Measurements from ENCODE around the gene TFAP2B.

Gene TFAP2B

DNA sequence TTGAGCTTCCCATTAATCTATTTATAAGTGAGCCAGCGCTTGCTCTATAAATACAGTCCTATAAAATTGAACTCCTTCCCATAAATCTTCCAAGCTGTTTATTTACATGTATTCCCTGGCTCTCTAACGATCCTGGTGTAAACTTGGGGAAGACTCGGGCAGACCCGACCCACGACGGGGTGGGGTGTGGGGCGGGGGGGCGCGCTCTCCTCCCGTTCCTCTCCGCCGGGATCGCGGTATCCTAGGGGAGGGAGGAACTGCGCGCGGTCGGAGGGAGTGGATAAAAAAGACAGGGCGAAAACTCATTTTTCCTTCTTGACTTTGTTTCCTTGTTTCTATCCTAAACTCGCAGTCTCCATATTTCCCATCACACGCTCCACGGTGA is 31.1 kb downstream of the TFAP2B start:
- no peak for DNase-seq

DNA sequence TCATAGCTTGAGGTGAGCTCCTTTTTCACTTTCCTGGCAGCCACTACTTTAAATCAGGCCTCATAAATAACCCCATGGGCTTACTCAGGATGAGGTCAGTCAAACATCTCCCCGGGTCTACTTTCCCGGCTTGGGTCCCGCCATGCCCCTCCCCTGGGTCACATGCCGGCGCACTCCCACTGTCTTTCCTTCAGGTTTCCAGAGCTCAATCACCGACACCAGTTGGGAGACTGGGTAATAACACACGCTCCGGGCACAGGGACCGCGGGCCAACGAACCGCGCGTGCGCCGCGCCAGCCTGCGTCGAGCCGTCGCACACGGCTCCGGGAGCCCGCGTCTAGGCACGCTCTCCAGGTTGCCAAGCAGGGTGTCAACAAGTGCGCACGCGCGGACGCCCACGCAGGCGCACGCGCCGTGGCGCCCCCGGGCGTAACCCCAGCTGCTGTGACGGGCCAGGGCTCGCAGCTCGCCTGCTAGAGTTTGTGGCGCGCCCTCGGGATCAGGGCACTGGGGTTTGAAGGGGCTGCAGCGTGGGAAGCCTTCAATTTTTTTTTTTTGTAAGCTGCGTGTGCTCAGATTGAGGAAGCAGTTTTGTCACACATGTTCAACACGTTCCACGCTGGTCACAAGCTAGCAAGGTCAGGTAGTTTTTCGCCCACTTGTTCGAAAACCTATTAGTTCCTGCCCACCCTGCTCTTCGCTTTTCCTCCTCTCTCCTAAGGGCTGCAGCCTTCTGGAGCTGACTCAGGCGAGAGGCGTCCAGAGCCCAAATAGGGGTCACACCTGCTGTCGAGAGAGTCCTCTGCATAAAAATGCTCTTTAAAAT is 31.8 kb downstream of the TFAP2B start:
- DNase-seq, result no peak

DNA sequence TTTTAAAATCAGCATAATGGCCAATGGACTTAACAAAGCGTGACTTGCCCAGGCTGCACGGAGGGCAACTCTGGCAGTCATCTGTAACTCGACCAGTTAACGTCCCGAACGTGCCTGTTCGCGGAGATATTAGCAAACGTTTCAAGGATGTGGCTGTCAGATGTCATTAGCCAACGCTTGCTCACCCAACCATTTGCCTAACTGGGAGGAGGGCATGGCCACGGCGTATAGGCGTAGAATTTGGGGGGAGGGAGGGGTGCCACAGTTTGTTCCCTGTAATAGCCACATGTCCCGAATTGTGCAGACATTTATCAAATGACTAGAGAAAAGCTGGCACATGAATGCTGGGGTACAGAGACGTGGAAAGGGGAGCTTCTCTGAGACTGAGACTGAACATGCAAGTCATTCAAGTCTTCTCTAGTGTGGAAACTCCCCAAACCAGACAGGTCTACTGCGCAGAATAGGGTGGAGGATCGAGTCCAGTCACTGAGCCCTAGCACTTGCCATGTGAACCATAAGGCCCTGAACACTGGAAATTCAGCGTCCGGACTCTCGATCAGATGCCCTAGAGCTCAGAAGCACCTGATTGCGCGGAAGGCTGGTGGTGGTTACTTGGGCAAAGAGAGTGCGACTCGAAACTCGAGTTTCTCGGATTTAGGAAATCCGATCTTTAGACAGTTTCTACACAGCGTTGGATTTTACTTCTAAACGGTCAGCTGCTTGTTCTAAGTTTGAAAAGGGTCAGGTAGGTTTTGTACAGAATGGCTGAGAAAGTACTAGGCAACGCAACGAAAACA is 32.6 kb downstream of the TFAP2B start:
- no peak for DNase-seq

DNA sequence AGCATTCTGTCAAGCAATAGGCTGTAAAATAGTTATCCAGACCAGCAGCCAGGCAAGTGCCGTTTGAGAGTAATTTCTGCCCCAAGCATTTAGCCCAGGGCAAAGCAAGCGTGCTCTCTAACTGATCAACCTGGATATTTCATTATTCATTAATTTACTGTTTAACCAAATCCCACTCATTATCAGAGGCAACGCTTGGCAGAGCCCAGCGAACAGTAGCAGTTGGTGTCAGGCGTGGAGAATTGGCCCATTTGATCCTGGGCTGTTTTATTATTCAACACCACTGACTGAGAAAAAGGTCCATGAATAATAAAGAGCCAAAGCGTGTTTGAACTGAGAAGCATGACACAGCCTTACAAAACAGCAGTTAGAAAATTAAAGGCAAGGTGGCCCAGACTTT is 35.3 kb downstream of the TFAP2B start:
- no peak for DNase-seq

DNA sequence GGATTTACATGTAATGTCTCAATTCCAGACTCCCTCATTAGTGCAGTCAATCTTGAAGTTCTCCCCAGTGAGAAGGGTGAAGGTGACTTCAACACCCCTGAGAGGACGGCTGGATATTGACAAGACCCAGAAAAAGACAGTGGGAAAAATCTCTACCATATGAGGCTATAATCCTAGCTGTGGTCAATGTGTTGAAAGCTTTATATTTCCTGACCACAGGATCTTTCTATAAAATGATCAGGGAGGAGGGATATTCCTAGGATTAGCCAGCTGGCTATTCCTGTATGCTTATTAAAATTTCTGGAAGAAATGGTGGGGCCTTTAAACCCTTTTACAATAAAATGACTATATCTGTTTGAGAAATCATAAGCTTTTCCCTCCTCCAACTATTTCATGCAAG is 43.0 kb downstream of the TFAP2B start:
- DNase-seq, result no peak

DNA sequence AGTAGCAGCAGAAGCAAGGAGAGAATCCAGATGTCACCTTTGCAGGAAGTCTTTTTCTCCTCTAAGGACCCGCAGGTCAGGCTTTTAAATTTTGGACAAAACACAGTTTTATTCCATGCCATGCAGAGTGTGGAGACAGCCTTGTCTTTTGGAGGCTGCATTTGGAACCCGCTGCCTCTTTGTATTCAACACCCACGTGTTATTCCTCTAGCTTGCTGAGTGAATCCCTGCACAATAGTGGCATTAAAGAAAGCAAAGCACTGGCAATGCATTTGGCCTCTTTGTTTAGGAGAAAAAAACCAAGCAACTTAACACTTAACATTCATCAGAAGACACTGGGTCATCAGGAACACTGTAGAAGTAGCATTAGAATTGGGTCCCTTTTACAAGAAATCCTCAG is 43.5 kb downstream of the TFAP2B start:
- no peak for DNase-seq

DNA sequence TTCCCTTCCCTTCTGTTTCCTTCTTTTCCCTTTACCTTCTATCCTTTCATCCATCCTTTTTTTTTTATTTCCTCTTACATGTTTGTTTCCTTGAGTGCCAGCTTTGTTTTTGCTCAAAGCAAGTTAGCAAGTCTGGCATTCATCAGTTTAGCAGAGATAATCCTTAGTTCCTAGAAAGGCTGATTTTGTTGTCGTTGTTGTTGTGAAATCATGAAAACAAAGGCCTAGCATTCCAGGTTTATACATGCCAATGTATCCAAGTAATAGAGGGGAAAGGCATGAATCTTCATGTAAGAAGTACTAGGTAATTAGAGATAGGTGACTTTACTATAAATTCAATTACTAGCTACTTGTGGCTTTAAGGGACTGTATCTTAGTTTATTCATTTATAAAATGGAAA is 45.9 kb downstream of the TFAP2B start:
- no peak for DNase-seq

DNA sequence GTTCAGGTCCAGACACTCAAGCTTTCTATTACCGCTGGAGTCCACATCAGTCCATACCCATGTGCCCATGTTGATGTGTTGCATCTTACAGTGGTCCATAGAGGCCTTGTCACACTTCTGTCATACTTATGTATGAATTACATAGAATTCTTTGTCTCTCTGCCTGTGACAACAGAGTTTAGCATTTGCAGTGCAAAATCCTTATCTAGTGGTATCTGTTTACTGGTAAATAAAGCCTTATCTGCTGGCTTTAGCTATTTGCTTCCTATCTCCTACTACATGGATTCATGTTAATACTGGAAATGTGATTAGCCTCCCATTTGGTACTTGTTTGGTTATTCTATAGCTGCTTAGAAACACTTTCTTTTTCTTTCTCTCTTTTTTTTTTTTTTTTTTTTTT is 49.8 kb downstream of the TFAP2B start:
- DNase-seq, result no peak

DNA sequence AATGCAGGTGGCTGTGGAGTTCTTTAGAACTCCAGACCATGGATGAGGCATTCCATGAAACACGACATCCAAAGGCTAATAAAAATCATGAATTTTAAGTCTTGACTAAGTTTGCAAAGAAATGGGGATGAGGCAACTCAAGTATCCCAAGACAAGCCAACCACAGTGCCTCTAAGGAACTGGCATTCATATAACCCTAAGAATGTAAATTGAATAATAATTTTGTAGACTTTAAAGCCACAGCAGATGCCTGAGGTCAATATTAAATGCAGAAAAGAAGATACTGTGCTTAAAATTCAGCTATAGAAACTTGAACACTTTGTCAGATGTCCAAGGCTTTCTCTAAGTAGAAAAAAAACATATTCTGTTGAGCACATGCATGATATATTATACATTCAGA is 54.5 kb downstream of the TFAP2B start:
- no peak for DNase-seq

DNA sequence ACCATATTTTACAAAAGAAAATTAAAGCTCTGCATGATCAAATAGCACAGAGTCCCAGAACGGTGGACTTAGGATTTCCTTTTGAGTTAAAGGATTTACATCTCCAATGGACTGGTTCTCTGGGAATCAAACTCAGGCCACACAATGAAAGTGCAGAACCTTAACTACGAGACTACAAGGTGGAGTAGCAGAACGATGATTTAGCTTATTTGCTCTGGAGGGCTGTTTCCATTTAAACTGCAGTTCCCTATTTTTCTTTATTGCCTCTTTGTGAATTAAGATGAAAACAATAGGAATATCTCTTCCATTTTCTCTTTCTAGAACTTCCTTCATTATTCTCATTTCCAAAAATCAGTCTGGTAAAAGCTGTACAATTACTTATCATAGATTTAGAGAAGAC is 65.7 kb downstream of the TFAP2B start:
- no peak for DNase-seq

DNA sequence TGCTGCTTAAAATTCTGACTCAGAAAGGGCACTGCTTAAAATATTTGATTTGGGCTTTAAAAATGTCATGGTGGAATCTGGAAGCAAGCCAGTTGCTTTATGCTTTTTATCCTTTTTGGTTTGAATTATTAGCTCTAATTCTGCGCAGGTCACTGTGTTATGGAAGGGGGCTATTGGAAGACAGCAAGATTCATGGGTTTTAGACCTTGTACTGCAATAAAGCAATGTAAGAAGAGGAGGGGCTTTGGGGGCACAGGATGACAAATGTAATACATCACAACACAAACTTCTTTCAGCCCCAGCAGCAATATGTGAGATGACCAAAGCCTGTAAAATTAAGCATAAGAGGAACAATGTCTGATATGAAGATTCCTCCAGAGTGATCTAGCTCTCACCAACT is 68.4 kb downstream of the TFAP2B start:
- no peak for DNase-seq

DNA sequence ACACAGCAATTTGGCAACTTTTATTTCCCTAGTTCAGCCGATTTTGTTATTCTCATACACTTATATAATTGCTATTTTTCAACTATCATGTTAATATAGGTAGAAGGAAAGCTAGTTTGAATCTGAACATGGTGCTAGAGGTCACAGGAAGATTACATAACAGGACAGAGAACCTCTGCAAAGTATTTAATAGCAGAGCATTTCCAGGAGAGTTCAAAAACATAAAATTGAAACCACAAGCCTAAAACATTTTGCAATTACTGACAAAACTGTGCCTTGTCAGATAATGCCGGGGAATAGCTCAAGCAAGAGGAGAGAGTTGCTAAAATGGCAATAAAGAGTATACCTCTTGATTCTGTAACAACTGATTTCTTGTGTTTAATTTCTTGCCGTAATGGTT is 70.8 kb downstream of the TFAP2B start:
- DNase-seq, result no peak

DNA sequence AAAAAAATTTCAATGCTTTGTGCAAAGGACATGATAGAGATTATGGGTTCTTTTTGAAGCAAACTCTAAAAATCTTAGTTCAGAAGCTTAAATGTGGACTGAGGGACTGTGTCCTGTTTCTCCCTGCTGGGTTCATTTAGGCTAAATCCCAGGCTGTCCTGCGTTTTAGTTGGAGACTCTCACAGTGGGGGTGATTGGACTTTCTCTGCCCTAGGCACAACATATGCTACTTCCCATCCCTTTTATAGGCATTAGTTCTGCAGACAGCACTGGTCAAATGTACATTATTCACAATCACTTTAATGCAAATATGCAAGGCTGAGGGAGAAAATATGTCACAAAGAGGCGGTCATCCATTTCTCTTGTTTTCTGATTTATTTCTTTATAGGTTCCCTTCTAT is 71.3 kb downstream of the TFAP2B start:
- DNase-seq, result no peak

DNA sequence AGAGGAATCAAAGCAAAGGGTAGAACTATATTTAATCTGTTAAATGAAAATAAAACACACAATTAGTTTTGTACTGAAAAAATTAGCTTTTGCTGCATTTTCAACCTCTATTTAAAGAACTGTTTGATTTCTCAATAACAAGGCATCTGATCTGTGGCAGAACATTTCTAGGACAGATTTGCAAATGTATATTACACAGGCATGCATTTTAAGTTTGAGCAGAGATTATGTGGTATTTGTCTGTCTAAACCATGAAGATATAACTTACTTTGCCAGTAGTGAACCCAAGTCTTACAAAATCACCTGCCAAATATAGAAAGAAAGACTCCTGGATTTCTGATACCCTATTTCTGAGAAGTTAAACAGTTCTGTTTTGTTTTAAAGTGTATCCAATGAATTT is 71.9 kb downstream of the TFAP2B start:
- no peak for DNase-seq

DNA sequence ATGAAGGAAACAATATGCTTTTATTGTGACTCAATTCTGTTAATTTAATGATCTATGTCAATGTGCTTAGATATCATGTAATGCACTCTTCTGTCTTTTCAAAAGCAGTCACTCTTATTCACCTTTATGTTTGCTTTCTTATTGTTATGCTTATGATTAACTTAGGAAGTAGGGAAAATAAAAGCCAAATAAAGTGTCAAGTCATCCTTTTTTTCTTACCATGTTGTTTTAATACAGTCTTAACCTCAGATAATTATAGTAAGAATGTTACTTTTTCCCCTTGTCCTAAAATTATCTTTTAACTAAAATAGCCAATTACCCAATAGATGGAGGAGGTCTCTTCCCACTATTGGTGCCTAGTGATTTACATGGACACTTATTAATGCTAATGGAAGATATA is 72.6 kb downstream of the TFAP2B start:
- no peak for DNase-seq
